ENCODE data around the gene PRKAR2B. TPM values are rescaled to one million over a fixed set of nuclear protein-coding genes. Genes with fewer than 3 reads are reported as not detected.

The PRKAR2B gene
- total and polyA plus RNA-seq, 2 of the 4 experiments (the other 2 are of a cell fraction), result 3.0 to 3.1 TPM

- H3K79me1 ChIP-seq (ENCODE audit: low read depth in 1 of 2, low read length in 2 of 2), result no peaks in the 10 kb centered on the region
- H3K4me2 ChIP-seq (ENCODE audit: low read depth, low read length), result no peak overlapping the region
- H2BK5ac ChIP-seq (ENCODE audit: low read depth, low read length, poor library complexity, severe bottlenecking), result no peak overlapping the region
- WGBS, 2 experiments (ENCODE audit: extremely low coverage in 2 of 2, insufficient read length in 1 of 2), result no CpG with 5 or more reads among the region's 3 CpGs
- H3K14ac ChIP-seq (replicated peaks; ENCODE audit: low read depth, low read length), result no peak overlapping the region
- H2AFZ ChIP-seq (replicated peaks; ENCODE audit: low read length, poor library complexity), result no peak overlapping the region
- peaks cover 2% of the 10 kb centered on the region; the same call in 1 of the 2 replicates for H3K9me1 ChIP-seq (ENCODE audit: insufficient read depth, low read length)
- no peak overlapping the region for H3K4me3 ChIP-seq (ENCODE audit: insufficient read depth, low read depth, low read length)
- no peak overlapping the region for H2BK20ac ChIP-seq (ENCODE audit: low read depth, low read length)
- H3K27ac ChIP-seq (ENCODE audit: insufficient read depth, low read length), result no peak overlapping the region
- no peak overlapping the region for H3K56ac ChIP-seq (ENCODE audit: extremely low read depth, insufficient read depth, low read length)
- POLR2A ChIA-PET (ENCODE audit: unreplicated experiment), result no interaction called here
- H3K9me3 ChIP-seq (ENCODE audit: control insufficient read depth, insufficient read depth, low read length), result no peaks in the 10 kb centered on the region
- no peak overlapping the region for H2AK9ac ChIP-seq (replicated peaks; ENCODE audit: low read depth, low read length, poor library complexity)
- dilution Hi-C loops (cut with HindIII; ENCODE audit: low sequenced_read_pairs, unreplicated experiment) (no loop called here), intact Hi-C loops (cut with micrococcal nuclease) (no loop called here), in situ Hi-C loops (cut with MboI; ENCODE audit: low sequenced_read_pairs) (no loop called here)
- CTCF ChIA-PET, result no interaction called here
- H4K8ac ChIP-seq (ENCODE audit: low read depth in 2 of 2, low read length in 2 of 2), result no peak overlapping the region
- H4K5ac ChIP-seq (ENCODE audit: low read depth, low read length), result no peak overlapping the region
- no peak overlapping the region for H3K4ac ChIP-seq (ENCODE audit: low read depth, low read length)
- no peaks in the 10 kb centered on the region for H4K20me1 ChIP-seq (ENCODE audit: insufficient read depth, low read length)
- no peaks in the 10 kb centered on the region for H3K36me3 ChIP-seq (ENCODE audit: control insufficient read depth, insufficient read depth, low read length)
- H3K9ac ChIP-seq (ENCODE audit: low read depth, low read length), result no peak overlapping the region
- BruUV-seq (replicated peaks), result no TSS peak
- no peak overlapping the region for H2BK120ac ChIP-seq (ENCODE audit: low read depth, low read length)
- ATAC-seq (ENCODE audit: low read depth) (peak; percentile 91), DNase-seq (no peak)
- H3K27me3 ChIP-seq (ENCODE audit: control insufficient read depth, insufficient read depth, low read length), result no peaks in the 10 kb centered on the region
- H3K18ac ChIP-seq (ENCODE audit: low read depth, low read length), result no peak overlapping the region
- no peak overlapping the region for H2AK5ac ChIP-seq (ENCODE audit: low read depth, low read length)
- H4K91ac ChIP-seq (ENCODE audit: insufficient read depth, low read depth, low read length), result no peak overlapping the region
- H2BK15ac ChIP-seq (ENCODE audit: low read depth, low read length), result no peak overlapping the region
- peaks cover 3% of the 10 kb centered on the region for H3K4me1 ChIP-seq (ENCODE audit: control insufficient read depth, insufficient read depth, low read length)
- TF ChIP-seq CEBPB (IDR thresholded peaks at IDR 0.05; ENCODE audit: low read depth, low read length) (no peak), CHD1 (IDR thresholded peaks at IDR 0.05; ENCODE audit: low read depth, low read length) (no peak), MAZ (IDR thresholded peaks at IDR 0.05; ENCODE audit: borderline replicate concordance, low read depth, low read length) (no peak), RFX5 (IDR thresholded peaks at IDR 0.05; ENCODE audit: low read depth, low read length) (no peak), ELK1 (IDR thresholded peaks at IDR 0.05; ENCODE audit: borderline replicate concordance, low read depth, low read length) (no peak), SMC3 (IDR thresholded peaks at IDR 0.05; ENCODE audit: low read depth, low read length) (no peak), MAFK (IDR thresholded peaks at IDR 0.05; ENCODE audit: low read depth, low read length) (no peak), POLR2A (IDR thresholded peaks at IDR 0.05; ENCODE audit: low read depth, low read length) (no peak), MXI1 (IDR thresholded peaks at IDR 0.05; ENCODE audit: borderline replicate concordance, low read depth, low read length) (no peak), RAD21 (IDR thresholded peaks at IDR 0.05; ENCODE audit: low read length) (no peak), BHLHE40 (IDR thresholded peaks at IDR 0.05; ENCODE audit: low read depth, low read length) (no peak), RCOR1 (IDR thresholded peaks at IDR 0.05; ENCODE audit: insufficient replicate concordance, low read length) (no peak), FOS (IDR thresholded peaks at IDR 0.05; ENCODE audit: low read depth, low read length) (no peak), NFE2L2 (IDR thresholded peaks at IDR 0.05; ENCODE audit: low read depth, low read length) (no peak)
- TF ChIP-seq, protein P1, sequence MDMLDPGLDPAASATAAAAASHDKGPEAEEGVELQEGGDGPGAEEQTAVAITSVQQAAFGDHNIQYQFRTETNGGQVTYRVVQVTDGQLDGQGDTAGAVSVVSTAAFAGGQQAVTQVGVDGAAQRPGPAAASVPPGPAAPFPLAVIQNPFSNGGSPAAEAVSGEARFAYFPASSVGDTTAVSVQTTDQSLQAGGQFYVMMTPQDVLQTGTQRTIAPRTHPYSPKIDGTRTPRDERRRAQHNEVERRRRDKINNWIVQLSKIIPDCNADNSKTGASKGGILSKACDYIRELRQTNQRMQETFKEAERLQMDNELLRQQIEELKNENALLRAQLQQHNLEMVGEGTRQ (IDR thresholded peaks at IDR 0.05; ENCODE audit: low read depth, low read length), result no peak
- TF ChIP-seq, protein P2, sequence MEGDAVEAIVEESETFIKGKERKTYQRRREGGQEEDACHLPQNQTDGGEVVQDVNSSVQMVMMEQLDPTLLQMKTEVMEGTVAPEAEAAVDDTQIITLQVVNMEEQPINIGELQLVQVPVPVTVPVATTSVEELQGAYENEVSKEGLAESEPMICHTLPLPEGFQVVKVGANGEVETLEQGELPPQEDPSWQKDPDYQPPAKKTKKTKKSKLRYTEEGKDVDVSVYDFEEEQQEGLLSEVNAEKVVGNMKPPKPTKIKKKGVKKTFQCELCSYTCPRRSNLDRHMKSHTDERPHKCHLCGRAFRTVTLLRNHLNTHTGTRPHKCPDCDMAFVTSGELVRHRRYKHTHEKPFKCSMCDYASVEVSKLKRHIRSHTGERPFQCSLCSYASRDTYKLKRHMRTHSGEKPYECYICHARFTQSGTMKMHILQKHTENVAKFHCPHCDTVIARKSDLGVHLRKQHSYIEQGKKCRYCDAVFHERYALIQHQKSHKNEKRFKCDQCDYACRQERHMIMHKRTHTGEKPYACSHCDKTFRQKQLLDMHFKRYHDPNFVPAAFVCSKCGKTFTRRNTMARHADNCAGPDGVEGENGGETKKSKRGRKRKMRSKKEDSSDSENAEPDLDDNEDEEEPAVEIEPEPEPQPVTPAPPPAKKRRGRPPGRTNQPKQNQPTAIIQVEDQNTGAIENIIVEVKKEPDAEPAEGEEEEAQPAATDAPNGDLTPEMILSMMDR (conservative IDR thresholded peaks at IDR 0.05; ENCODE audit: low read depth, low read length), result no peak
- no peak overlapping the region for H3K23ac ChIP-seq (ENCODE audit: low read depth, low read length)
Observed at GRCh38 chr7:107068156-107068555, 23.7 kb downstream of the PRKAR2B start.

Measured in IMR-90 (cell line).